Hepatocyte (in vitro differentiated cells): ENCODE data around the gene OR1F1.

Source experiments
- CTCF ChIP-seq: fragments of 200-600 bp; sonication (generic); IDR thresholded peaks from 2 replicates; pipeline ENCODE4 v1.5.1; 2016; ENCODE audit warnings: antibody characterized with exemption, mild to moderate bottlenecking; ENCODE audit not compliant: poor library complexity
- EZH2phosphoT487 ChIP-seq: fragments of 200-600 bp; sonication (generic); IDR thresholded peaks from one replicate; pipeline ENCODE4 v1.6.1; 2018; ENCODE audit warnings: antibody characterized with exemption, mild to moderate bottlenecking, low read depth, moderate library complexity; ENCODE audit not compliant: unreplicated experiment, severe bottlenecking

- TF ChIP-seq CTCF (no peak), EZH2phosphoT487 (no peak)
Observed at GRCh38 chr16:3249020-3249419, 61.0 kb downstream of the OR1F1 start.
